Esophagus squamous epithelium (tissue), 4 donors: Measurements from ENCODE around the gene IBTK.
A peak's percentile ranks its signal among the peaks of the same experiment; 100 is the strongest.

Source experiments
- POLR2A ChIP-seq, 4 donors: fragments of 450-650 bp; IDR thresholded peaks; one replicate each; pipeline ENCODE4 v1.6.1; 2017; ENCODE audit warnings: antibody characterized with exemption in 4 of 4, mild to moderate bottlenecking in 4 of 4, moderate library complexity in 3 of 4
- TF ChIP-seq, protein P1 (sequence below), 6 experiments: fragments of 450-650 bp in 4 of 6; fragments of 200-600 bp in 2 of 6; sonication (generic) in 2 of 6; IDR thresholded peaks; one replicate each; pipeline ENCODE4 v1.5.1; 2016 to 2019; ENCODE audit warnings: antibody characterized with exemption in 6 of 6, mild to moderate bottlenecking in 4 of 6, moderate library complexity in 4 of 6

- TF ChIP-seq, protein P1, sequence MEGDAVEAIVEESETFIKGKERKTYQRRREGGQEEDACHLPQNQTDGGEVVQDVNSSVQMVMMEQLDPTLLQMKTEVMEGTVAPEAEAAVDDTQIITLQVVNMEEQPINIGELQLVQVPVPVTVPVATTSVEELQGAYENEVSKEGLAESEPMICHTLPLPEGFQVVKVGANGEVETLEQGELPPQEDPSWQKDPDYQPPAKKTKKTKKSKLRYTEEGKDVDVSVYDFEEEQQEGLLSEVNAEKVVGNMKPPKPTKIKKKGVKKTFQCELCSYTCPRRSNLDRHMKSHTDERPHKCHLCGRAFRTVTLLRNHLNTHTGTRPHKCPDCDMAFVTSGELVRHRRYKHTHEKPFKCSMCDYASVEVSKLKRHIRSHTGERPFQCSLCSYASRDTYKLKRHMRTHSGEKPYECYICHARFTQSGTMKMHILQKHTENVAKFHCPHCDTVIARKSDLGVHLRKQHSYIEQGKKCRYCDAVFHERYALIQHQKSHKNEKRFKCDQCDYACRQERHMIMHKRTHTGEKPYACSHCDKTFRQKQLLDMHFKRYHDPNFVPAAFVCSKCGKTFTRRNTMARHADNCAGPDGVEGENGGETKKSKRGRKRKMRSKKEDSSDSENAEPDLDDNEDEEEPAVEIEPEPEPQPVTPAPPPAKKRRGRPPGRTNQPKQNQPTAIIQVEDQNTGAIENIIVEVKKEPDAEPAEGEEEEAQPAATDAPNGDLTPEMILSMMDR (IDR thresholded peaks at IDR 0.05) = peak in 4 of 6 experiments; percentile 36 to 64 (median 40)
- no peak for TF ChIP-seq POLR2A (IDR thresholded peaks at IDR 0.05)
Observed at GRCh38 chr6:82178077-82178758, 69.3 kb downstream of the IBTK start.
